Activated CD4-positive, alpha-beta memory T cell treated with anti-CD3 and anti-CD28 coated beads for 36 hours (primary cell): ENCODE data around the gene LIN37. TPM values are rescaled to one million over a fixed set of nuclear protein-coding genes. Genes with fewer than 3 reads are reported as not detected.

ENCODE experiments used
- CTCF ChIA-PET: fragments of 350-600 bp; sonication (Branson Sonifier 250); formaldehyde crosslinking; loops from one replicate; lab custom pipeline; 2021; ENCODE audit warnings: antibody characterized with exemption, inconsistent platforms; lab: Charles Lee
- POLR2A ChIA-PET: fragments of 350-600 bp; sonication (Branson Sonifier 250); formaldehyde crosslinking; loops from one replicate; lab custom pipeline; 2021; ENCODE audit warnings: antibody characterized with exemption; lab: Charles Lee
- DNase-seq: peaks from one replicate; pipeline ENCODE4 v3.0.0-alpha.2; 2020
- H3K27ac Mint-ChIP-seq: one replicate; pipeline ENCODE4 v1.8.0; 2021; ENCODE audit warnings: mixed read lengths
- H3K27me3 Mint-ChIP-seq: one replicate; pipeline ENCODE4 v1.8.0; 2021; ENCODE audit warnings: mixed read lengths
- H3K36me3 Mint-ChIP-seq: one replicate; pipeline ENCODE4 v1.8.0; 2021; ENCODE audit warnings: mixed read lengths
- H3K4me1 Mint-ChIP-seq: one replicate; pipeline ENCODE4 v1.8.0; 2021; ENCODE audit warnings: low read depth, mixed read lengths
- H3K4me3 Mint-ChIP-seq: one replicate; pipeline ENCODE4 v1.8.0; 2021; ENCODE audit warnings: mild to moderate bottlenecking, mixed read lengths
- H3K9me3 Mint-ChIP-seq: one replicate; pipeline ENCODE4 v1.8.0; 2021; ENCODE audit warnings: mixed read lengths
- intact Hi-C: fragments of 100-400 bp; cut with micrococcal nuclease; formaldehyde crosslinking; loops from one replicate; pipeline ENCODE4 v1.15.1; 2023
- total RNA-seq, 2 experiments: library from RNA; stranded (reverse); gene quantifications; one replicate each; pipeline ENCODE4 v1.2.3, GENCODE V29; 2021

Gene LIN37
- total RNA-seq, 2 experiments from 2014 or later: 7.5 TPM

- Mint-ChIP-seq H3K36me3 (peaks cover 47% of the 10 kb centered on the region), H3K27ac (peak overlapping the region; percentile 99), H3K27me3 (peaks cover 1% of the 10 kb centered on the region), H3K9me3 (no peaks in the 10 kb centered on the region), H3K4me1 (peaks cover 51% of the 10 kb centered on the region), H3K4me3 (peak overlapping the region; percentile 91)
- intact Hi-C loops: loop anchor here (1.0 to 10.0 kb wide), 7 partner anchors 43 to 502 kb away; partner anchors contain the start of genes ARHGAP33, HSPB6, NFKBID and OVOL3
- POLR2A ChIA-PET: interaction anchor here (1.3 to 7.3 kb wide), 5 partner anchors 12 to 101 kb away, joined by 3 to 96 read pairs (median 45); partner anchors contain the start of genes HAUS5, IGFLR1, PSENEN and U2AF1L4
- CTCF ChIA-PET: interaction anchor here (1.9 to 7.0 kb wide), 2 partner anchors 16 to 66 kb away, joined by 5 to 197 read pairs; partner anchors contain the start of genes COX6B1 and ZBTB32
- peak; percentile 16 for DNase-seq
Measured at GRCh38 chr19:35713904-35714495, 34.4 kb upstream of the LIN37 start.

DNA sequence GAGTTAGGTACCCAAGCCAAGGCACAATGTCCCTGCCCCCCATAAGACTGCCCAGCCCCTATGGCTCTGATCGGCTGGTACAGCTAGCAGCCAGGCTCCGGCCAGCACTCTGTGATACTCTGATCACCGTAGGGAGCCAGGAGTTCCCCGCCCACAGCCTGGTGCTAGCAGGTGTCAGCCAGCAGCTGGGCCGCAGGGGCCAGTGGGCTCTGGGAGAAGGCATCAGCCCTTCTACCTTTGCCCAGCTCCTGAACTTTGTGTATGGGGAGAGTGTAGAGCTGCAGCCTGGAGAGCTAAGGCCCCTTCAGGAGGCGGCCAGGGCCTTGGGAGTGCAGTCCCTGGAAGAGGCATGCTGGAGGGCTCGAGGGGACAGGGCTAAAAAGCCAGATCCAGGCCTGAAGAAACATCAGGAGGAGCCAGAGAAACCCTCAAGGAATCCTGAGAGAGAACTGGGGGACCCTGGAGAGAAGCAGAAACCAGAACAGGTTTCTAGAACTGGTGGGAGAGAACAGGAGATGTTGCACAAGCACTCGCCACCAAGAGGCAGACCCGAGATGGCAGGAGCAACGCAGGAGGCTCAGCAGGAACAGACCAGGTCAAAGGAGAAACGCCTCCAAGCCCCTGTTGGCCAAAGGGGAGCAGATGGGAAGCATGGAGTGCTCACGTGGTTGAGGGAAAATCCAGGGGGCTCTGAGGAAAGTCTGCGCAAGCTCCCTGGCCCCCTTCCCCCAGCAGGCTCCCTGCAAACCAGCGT, 33.6 kb upstream of the LIN37 start:
- peaks cover 54% of the 10 kb centered on the region for H3K4me1 Mint-ChIP-seq
- intact Hi-C loops: loop anchor here (5.0 to 10.0 kb wide), 3 partner anchors 400 to 502 kb away; partner anchors contain the start of genes OVOL3, POLR2I, TBCB and ZNF146
- no peaks in the 10 kb centered on the region for H3K9me3 Mint-ChIP-seq
- H3K4me3 Mint-ChIP-seq: peak overlapping the region; percentile 91
- ChIA-PET POLR2A (interaction anchor here (4.3 to 7.3 kb wide), 3 partner anchors 12 to 29 kb away, joined by 45 to 96 read pairs (median 64); partner anchors contain the start of genes IGFLR1, PSENEN and U2AF1L4), CTCF (interaction anchor here (1.7 to 7.0 kb wide), 3 partner anchors 17 to 67 kb away, joined by 4 to 197 read pairs (median 5); partner anchors contain the start of genes COX6B1, LIN37 and ZBTB32)
- H3K36me3 Mint-ChIP-seq: peaks cover 52% of the 10 kb centered on the region
- H3K27me3 Mint-ChIP-seq: peaks cover 1% of the 10 kb centered on the region
- DNase-seq: peak; percentile 64
- H3K27ac Mint-ChIP-seq: peak overlapping the region; percentile 99

GRCh38 chr19:35715355-35715809, 33.0 kb upstream of the LIN37 start:
- intact Hi-C loops: loop anchor here (10.0 kb wide), 2 partner anchors 399 to 499 kb away; partner anchors contain the start of genes OVOL3, POLR2I, TBCB and ZNF146
- H3K27me3 Mint-ChIP-seq: peaks cover 1% of the 10 kb centered on the region
- peak overlapping the region; percentile 99 for H3K27ac Mint-ChIP-seq
- H3K9me3 Mint-ChIP-seq: no peaks in the 10 kb centered on the region
- peaks cover 51% of the 10 kb centered on the region for H3K4me1 Mint-ChIP-seq
- CTCF ChIA-PET: interaction anchor here (1.5 to 7.0 kb wide), 3 partner anchors 17 to 216 kb away, joined by 4 to 197 read pairs (median 4); partner anchors contain the start of genes LIN37 and ZBTB32
- H3K36me3 Mint-ChIP-seq: peaks cover 54% of the 10 kb centered on the region
- POLR2A ChIA-PET: interaction anchor here (6.3 to 7.3 kb wide), 2 partner anchors 13 to 18 kb away, joined by 64 to 96 read pairs; no protein-coding TSS in a partner anchor
- peak overlapping the region; percentile 91 for H3K4me3 Mint-ChIP-seq
- peak; percentile 22 for DNase-seq

DNA sequence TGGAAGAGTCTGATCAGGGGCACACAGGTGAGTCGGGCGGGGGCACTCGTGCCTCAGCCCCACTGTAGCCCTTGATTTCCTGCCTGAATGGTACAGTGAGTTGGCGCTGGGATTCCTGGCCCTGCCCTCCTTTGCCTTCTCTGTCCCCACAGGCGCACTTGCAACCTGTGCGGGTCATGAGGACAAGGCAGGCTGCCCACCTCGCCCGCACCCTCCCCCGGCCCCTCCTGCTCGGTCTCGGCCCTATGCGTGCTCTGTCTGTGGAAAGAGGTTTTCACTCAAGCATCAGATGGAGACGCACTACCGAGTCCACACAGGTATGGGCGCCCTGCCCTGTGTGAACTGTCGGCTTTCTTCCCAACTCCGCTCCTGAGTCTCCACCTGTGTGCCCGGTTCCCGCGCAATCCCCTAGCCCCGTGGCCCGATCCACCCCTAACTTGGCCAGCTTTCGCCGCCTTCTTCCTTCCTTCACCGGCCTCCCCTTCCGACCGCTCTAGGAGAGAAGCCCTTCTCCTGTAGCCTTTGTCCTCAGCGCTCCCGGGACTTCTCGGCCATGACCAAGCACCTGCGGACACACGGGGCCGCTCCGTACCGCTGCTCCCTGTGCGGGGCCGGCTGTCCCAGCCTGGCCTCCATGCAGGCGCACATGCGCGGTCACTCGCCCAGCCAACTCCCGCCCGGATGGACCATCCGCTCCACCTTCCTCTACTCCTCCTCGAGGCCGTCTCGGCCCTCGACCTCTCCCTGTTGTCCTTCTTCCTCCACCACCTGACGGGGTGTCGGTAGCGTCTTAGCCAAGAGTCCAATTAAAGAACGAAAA, 32.2 kb upstream of the LIN37 start:
- peak; percentile 50 for DNase-seq
- Mint-ChIP-seq H3K27ac (peak overlapping the region; percentile 99), H3K9me3 (no peaks in the 10 kb centered on the region), H3K27me3 (peaks cover 1% of the 10 kb centered on the region), H3K4me3 (peak overlapping the region; percentile 91), H3K4me1 (peaks cover 43% of the 10 kb centered on the region), H3K36me3 (peaks cover 54% of the 10 kb centered on the region)
- ChIA-PET POLR2A (interaction anchor here (6.3 to 7.3 kb wide), 2 partner anchors 14 to 19 kb away, joined by 64 to 96 read pairs; no protein-coding TSS in a partner anchor), CTCF (interaction anchor here (1.5 to 7.0 kb wide), 3 partner anchors 18 to 215 kb away, joined by 4 to 197 read pairs (median 4); partner anchors contain the start of genes LIN37 and ZBTB32)
- intact Hi-C loops: loop anchor here (2.0 to 10.0 kb wide), 3 partner anchors 29 to 499 kb away; partner anchors contain the start of genes OVOL3, POLR2I, PSENEN and TBCB

GRCh38 chr19:35716801-35717664, 31.3 kb upstream of the LIN37 start:
- Mint-ChIP-seq H3K36me3 (peaks cover 60% of the 10 kb centered on the region), H3K4me1 (peaks cover 39% of the 10 kb centered on the region), H3K4me3 (peak overlapping the region; percentile 91), H3K9me3 (no peaks in the 10 kb centered on the region), H3K27me3 (peaks cover 1% of the 10 kb centered on the region), H3K27ac (peak overlapping the region; percentile 99)
- ChIA-PET CTCF (interaction anchor here (1.4 to 7.0 kb wide), 3 partner anchors 19 to 214 kb away, joined by 3 to 197 read pairs (median 4); partner anchors contain the start of genes LIN37 and ZBTB32), POLR2A (interaction anchor here (1.0 to 7.3 kb wide), 5 partner anchors 15 to 31 kb away, joined by 6 to 96 read pairs (median 13); partner anchors contain the start of genes LIN37, PSENEN and U2AF1L4)
- peak; percentile 97 for DNase-seq
- intact Hi-C loops: loop anchor here (1.0 to 10.0 kb wide), 11 partner anchors 23 to 498 kb away; partner anchors contain the start of genes FFAR1, LIN37, NFKBID and OVOL3

DNA sequence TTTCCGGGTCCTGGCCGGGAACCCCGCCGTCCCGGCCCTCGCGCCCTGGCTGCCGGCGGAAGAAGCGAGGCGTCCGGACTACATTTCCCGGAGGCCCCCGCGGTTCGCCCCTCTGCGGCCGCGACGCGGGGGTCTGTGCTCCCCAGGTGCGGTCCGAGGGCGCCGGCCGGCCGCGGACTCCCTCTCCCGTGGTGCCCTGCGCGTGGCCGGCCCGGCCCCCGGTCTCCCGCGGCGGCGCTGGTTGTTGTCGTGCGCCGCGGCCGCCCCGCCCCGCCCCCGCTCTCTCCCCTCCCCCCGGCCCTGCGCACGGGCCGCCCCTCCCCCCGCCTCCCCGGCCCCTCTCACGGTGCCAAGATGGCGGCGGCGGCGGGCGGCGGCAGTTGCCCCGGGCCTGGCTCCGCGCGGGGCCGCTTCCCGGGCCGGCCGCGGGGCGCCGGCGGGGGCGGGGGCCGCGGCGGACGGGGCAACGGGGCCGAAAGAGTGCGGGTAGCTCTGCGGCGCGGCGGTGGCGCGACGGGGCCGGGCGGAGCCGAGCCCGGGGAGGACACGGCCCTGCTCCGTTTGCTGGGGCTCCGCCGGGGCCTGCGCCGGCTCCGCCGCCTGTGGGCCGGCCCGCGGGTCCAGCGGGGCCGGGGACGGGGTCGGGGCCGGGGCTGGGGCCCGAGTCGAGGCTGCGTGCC, 30.6 kb upstream of the LIN37 start, which contains the start of gene KMT2B:
Gene KMT2B, plus strand, starts transcription at position 339 of the 680 bp plus-strand sequence. Its CDS starts 16 bp downstream, at position 355.
- Mint-ChIP-seq H3K4me3 (peak within 1 kb of the TSS; percentile 94), H3K9me3 (no peaks in the 10 kb centered on the region), H3K4me1 (peaks cover 32% of the 10 kb centered on the region), H3K36me3 (peaks cover 65% of the 10 kb centered on the region), H3K27ac (peak within 1 kb of the TSS; percentile 99), H3K27me3 (peaks cover 1% of the 10 kb centered on the region)
- CTCF ChIA-PET: interaction anchor here (1.0 to 1.4 kb wide), 5 partner anchors 21 to 102 kb away, joined by 3 to 12 read pairs (median 3); partner anchors contain the start of genes COX6B1 and LIN37
- intact Hi-C loops: loop anchor here (1.0 to 10.0 kb wide), 11 partner anchors 22 to 497 kb away; partner anchors contain the start of genes FFAR1, LIN37, NFKBID and OVOL3
- no peak for DNase-seq
- POLR2A ChIA-PET: interaction anchor here (0.9 to 3.8 kb wide), 10 partner anchors 11 to 30 kb away, joined by 3 to 34 read pairs (median 7); partner anchors contain the start of genes IGFLR1, LIN37, PSENEN and U2AF1L4

DNA sequence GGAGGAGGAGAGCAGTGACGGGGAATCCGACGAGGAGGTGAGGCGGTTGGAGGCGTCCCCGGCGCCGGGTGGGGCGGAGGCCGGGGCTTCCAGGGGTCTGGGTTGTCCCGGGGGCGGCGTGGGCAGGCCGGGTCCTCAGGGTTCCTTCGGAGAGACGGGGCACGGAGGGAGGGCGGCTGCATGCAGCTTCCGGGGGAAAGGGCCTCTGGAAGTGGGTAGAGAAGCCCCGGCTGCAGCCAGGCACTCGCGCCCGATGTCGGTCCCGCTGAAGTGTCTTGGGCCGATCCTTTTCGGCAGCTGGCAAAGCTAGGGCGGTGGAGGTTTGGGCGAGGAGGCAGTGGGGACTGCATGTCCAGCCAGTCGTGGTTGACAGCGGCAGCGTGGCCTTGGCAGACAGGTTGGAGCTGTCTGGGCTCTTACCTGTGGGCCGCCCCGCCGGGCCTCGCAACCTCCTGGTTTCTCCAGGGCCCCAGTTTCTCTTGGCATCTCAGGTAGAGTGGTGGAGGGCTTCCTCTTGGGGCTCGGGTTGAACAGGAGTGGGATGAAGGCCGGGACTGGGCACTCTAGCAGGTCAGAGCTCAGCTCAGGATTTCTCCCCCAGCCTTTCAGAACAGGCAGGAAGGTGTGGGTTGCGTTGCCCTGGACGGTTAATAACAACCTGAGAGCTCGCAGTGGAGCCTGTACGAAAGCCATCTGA, 29.9 kb upstream of the LIN37 start:
- CTCF ChIA-PET: interaction anchor here (0.8 to 1.4 kb wide), 6 partner anchors 20 to 101 kb away, joined by 3 to 12 read pairs (median 4); partner anchors contain the start of genes COX6B1 and LIN37
- peaks cover 67% of the 10 kb centered on the region for H3K36me3 Mint-ChIP-seq

GRCh38 chr19:35719402-35720162, 28.8 kb upstream of the LIN37 start:
- Mint-ChIP-seq H3K9me3 (no peaks in the 10 kb centered on the region), H3K27me3 (peaks cover 1% of the 10 kb centered on the region), H3K4me3 (peak overlapping the region; percentile 94), H3K36me3 (peaks cover 63% of the 10 kb centered on the region), H3K27ac (peak overlapping the region; percentile 93), H3K4me1 (peaks cover 26% of the 10 kb centered on the region)
- ChIA-PET CTCF (interaction anchor here (1.3 to 1.4 kb wide), 2 partner anchors 25 to 71 kb away, joined by 3 to 12 read pairs; partner anchors contain the start of gene COX6B1), POLR2A (interaction anchor here (0.7 to 3.8 kb wide), 10 partner anchors 9 to 164 kb away, joined by 3 to 34 read pairs (median 6); partner anchors contain the start of genes IGFLR1, LIN37, PSENEN and U2AF1L4)
- intact Hi-C loops: loop anchor here (10.0 kb wide), 2 partner anchors 395 to 495 kb away; partner anchors contain the start of genes OVOL3, POLR2I, TBCB and ZNF146
- DNase-seq: no peak

More for the DNA sequence above, 29.9 kb upstream of the LIN37 start:
- H3K4me1 Mint-ChIP-seq: peaks cover 29% of the 10 kb centered on the region
- H3K9me3 Mint-ChIP-seq: no peaks in the 10 kb centered on the region
- peak overlapping the region; percentile 94 for H3K4me3 Mint-ChIP-seq
- H3K27me3 Mint-ChIP-seq: peaks cover 1% of the 10 kb centered on the region
- POLR2A ChIA-PET: interaction anchor here (0.7 to 3.8 kb wide), 14 partner anchors 10 to 165 kb away, joined by 3 to 34 read pairs (median 6); partner anchors contain the start of genes IGFLR1, LIN37, PSENEN and U2AF1L4
- peak; percentile 69 for DNase-seq
- peak overlapping the region; percentile 93 for H3K27ac Mint-ChIP-seq
- intact Hi-C loops: loop anchor here (10.0 kb wide), 2 partner anchors 396 to 496 kb away; partner anchors contain the start of genes OVOL3, POLR2I, TBCB and ZNF146
